ENCODE data around the gene UTP4. TPM values are rescaled to one million over a fixed set of nuclear protein-coding genes. Genes with fewer than 3 reads are reported as not detected.
"Not testable (repeated sequence)": the region's sequence is repeated elsewhere in the genome, so short reads cannot be mapped to it uniquely, and the experiment has no call there.

The UTP4 gene
- total RNA-seq, 1 donor from 2014 or later: 13.7 TPM

DNA sequence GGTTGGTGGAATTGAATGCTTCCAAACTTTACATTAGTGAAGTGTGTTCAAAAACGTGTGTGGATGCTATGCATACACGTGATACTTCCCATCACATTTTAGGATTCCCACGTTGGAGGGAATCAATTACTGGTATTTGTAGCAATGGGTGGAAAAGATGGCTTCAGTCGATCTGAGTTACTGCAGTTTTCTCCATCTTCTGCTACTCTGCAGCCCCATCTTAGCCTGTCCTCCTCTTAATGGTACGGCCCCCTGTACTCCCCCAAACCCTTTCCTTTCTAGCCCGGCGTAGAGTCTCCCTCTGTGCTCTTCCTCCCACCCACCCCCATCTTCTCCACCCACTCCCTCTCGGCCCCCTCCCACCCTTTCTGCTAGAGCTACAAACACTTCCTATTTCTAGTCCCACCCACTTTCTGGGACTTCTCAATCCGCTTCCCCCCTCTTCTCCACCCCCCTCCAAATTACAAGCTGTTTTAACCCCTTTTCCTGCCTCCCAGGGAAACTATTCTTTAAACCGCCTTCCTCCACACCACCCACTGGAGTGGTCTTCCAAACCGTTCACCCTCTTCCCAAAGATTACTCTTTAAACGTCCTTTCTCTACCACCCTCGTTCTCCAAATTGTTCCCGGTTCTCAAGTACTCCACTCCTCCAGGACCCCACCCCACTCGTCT lies 1.1 kb upstream of the UTP4 start:
- peak; percentile 74 for DNase-seq (ENCODE audit: low spot score)

DNA sequence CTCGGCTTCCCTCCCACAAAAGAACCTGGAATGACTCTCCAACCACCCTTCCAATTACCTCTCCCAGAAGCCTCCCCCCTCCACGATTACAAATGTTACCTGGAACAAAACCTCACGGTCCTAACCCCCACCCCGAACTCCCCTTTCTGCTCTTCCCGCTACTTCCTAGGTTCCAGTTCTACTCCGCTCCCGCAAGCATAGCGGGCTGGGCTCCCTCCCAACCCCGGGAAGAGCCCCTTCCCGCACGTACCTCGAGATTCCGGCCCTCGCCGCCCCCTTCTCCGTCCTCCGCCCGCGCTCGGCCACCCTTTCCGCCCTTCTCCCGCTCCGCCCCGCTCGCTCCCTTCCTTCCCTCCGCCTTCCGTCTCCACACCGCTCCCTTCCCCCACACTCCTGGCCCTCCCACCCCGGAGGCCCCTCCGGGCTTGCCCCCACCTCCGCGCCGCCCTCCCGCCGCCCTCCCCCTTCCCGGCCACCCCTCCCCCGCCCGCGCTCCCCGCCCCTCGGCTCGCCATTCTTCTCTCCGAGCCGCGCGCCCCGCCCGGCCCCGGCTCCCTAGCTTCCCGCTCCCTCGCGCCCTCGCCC lies 518 bp upstream of the UTP4 start:
- peak; percentile 91 for DNase-seq (ENCODE audit: low spot score)

DNA sequence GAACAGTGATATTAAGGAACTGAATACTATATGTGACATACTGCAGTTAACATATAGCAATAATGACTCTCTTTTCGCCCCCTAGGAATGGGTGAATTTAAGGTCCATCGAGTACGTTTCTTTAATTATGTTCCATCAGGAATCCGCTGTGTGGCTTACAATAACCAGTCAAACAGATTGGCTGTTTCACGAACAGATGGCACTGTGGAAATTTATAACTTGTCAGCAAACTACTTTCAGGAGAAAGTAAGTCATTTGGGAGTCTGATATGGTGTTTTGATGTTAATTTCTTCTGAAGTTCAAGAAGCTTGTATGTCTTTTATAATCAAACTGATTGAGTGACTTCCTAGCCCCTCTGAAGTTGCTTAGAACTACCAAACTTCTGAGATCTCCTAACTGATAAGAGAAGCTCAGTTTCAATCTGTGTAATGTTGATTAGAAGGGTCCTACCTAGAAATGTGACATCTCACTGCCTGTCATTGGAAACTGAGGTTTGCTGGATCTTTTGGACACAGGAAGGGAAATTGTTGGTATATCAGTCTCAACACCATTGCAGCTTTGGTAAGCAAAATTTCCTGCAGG lies 1.0 kb downstream of the UTP4 start:
- DNase-seq (ENCODE audit: low spot score): no peak

DNA sequence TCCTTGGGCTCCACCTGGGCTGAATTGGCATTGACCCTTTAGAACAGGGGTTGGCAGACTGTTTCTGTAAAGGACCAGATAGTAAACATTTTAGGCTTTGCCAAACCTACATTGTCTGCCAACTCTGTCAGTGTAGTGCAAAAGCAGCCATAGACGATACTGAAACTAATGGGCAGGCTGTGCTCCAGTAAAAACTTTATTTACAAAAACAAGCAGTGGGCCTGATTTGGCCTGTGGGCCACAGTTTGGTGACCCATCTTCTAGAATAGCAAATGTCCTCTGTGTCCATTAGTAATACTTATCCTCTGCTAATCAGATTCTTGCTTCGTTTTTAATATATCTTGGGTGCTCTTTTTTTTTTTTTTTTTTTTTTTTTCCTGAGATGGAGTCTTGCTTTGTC lies 6.2 kb downstream of the UTP4 start:
- no peak for DNase-seq (ENCODE audit: low spot score)

DNA sequence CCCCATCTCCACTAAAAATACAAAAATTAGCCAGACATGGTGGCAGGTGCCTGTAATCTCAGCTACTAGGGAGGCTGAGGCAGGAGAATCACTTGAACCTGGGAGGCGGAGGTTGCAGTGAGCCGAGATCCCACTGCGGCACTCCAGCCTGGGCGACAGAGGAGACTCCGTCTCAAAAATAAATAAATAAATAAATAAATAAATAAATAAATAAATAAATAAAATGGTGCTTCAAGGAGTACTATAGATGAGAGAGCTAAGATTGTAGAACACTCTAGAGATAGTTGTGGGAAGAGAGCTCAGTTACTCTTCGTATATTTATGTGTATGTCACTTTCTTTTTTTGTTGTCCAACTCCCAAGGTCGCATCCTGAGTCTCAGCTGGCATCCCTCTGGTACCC lies 7.0 kb downstream of the UTP4 start:
- DNase-seq (ENCODE audit: low spot score): not testable (repeated sequence)

- DNase-seq (ENCODE audit: low spot score): no peak
Measured at GRCh38 chr16:69141014-69141413, 8.6 kb downstream of the UTP4 start.

DNA sequence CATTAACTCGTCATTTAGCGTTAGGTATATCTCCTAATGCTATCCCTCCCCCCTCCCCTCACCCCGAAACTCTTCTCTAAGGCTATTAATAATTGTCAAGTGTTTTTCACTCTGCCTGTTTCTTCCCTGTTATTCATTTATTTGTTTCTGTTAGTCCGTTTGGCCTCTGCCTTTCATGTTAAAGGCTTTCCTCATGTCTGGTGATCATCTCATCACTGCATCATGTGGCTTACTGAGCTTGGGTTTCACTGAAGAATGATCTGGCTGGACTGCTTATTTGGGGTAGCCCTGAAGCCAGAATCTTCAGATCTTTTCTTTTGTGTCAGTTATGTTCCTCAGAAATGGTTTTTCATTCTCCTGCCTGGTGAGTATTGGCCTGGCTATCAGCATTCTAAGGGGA lies 9.5 kb downstream of the UTP4 start:
- no peak for DNase-seq (ENCODE audit: low spot score)

DNA sequence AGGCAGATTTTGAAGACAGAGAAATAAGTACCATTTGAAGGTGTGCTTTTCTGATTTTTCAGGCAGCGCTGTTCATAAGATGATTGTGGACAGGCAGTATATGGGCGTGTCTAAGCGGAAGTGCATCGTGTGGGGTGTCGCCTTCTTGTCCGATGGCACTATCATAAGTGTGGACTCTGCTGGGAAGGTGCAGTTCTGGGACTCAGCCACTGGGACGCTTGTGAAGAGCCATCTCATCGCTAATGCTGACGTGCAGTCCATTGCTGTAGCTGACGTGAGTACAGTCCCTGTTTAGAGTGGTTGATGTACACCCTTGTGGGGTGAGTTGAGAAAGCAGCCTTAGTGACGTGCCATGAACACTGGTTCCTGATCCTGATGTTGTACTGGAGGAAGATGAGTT lies 10.7 kb downstream of the UTP4 start:
- no peak for DNase-seq (ENCODE audit: low spot score)

DNA sequence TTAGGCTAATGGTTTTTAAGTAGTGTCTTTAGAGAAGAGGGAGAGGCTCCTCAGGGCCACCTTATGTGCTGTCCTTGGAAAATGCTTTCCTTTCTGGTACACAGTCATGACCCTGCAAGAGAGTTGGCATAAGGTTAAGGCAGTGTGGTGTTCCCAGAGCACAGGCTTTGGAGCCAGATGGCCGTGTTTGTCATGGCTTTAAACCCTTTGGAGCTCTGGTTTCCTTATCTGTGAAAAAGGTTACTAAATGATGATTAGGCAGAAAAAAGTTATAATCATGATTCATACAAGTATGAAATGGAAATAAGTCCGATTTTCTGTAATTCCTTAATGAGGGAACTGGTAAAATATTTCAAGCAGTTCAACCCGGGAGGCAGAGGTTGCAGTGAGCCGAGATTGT lies 13.2 kb downstream of the UTP4 start:
- peak; percentile 76 for DNase-seq (ENCODE audit: low spot score)

- DNase-seq (ENCODE audit: low spot score): not testable (repeated sequence)
Measured at GRCh38 chr16:69149621-69150020, 17.2 kb downstream of the UTP4 start.

GRCh38 chr16:69150146-69150865 lies 17.9 kb downstream of the UTP4 start:
- peak; percentile 86 for DNase-seq (ENCODE audit: low spot score)

GRCh38 chr16:69157196-69157595 lies 24.7 kb downstream of the UTP4 start:
- no peak for DNase-seq (ENCODE audit: low spot score)

- DNase-seq (ENCODE audit: low spot score): no peak
Measured at GRCh38 chr16:69160192-69160591, 27.7 kb downstream of the UTP4 start.

GRCh38 chr16:69165584-69165983 lies 33.1 kb downstream of the UTP4 start:
- no peak for DNase-seq (ENCODE audit: low spot score)

GRCh38 chr16:69166221-69166833 lies 33.9 kb downstream of the UTP4 start:
- no peak for DNase-seq (ENCODE audit: low spot score)

DNA sequence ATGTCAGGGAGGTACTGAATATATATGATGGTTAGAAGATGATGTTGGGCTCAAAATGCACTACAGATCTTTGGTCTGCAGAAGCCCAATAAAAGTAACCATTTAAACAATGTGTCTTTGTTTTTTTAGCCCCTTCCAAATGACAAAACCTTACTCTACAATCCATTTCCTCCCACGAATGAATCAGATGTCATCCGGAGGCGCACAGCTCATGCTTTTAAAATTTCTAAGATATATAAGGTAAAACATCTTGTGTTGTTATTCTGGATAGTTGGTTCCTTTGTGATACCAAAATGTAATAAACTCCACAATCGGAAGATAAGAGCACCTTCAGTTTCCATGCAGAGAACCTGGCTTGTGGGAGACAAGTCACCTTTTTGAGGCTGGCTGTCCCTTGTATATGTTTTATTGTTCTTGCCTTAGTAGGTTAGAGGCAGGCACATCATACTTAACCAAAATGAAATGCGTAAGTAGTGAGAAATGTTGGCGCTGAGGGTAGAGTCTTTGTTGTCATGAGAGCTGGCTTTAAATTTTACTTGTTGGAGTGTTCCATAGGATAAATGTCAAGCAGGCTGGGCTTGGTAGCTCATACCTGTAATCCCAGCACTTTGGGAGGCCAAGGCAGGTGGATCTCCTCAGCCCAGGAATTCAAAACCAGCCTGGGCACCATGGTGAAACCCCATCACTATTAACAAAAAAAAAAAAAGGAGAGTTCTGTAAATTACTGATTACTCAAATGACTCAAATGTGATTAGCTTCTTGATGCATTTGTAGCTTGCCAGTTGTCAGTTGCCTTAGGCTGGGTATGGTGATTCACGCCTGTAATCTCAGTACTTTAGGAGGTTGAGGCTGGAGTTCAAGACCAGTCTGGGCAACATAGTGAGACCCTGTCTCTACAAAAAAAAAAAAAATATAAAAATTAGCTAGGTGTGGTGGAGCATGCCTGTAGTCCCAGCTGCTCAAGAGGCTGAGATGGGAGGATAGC lies 34.8 kb downstream of the UTP4 start:
- DNase-seq (ENCODE audit: low spot score): no peak

DNA sequence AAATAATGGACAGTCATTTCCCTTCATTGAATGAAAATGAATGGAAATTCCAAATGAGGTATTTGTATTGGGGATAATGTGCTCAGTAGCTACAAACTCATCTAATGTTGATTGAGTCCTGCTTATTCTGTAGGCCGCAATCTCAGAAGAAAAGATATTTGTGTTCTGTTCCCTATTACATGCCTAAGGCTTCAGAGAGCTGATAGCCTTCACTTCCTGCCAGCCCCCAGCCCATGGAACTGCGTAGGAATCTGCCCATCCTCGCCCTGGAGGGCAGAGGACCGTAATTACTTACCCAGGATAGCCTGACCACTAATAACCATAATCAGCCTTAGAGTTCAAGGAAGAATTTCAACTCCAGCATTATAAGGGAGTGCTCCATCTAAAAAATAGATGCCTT lies 36.6 kb downstream of the UTP4 start:
- DNase-seq (ENCODE audit: low spot score): no peak

GRCh38 chr16:69169607-69170352 lies 37.3 kb downstream of the UTP4 start:
- no peak for DNase-seq (ENCODE audit: low spot score)

GRCh38 chr16:69171325-69172084 lies 39.1 kb downstream of the UTP4 start:
- peak; percentile 87 for DNase-seq (ENCODE audit: low spot score)
